Natural killer cell (primary cell): ENCODE results near the gene ZNF618. TPM values are rescaled to one million over a fixed set of nuclear protein-coding genes. Genes with fewer than 3 reads are reported as not detected.
"Not testable (repeated sequence)": the region's sequence is repeated elsewhere in the genome, so short reads cannot be mapped to it uniquely, and the experiment has no call there.

Source experiments
- ATAC-seq, 3 donors: fragments of 150-1000 bp in 2 of 3; fragments of 200-7000 bp in 1 of 3; cut with Tn5 transposase; 1 replicate in 1 of 3; 2 replicates in 2 of 3; pipeline ENCODE4 v1.10.0; 2021; ENCODE audit warnings: mild to moderate bottlenecking in 2 of 3, moderate library complexity in 2 of 3
- DNase-seq, 2 donors: peaks; one replicate each; pipeline versions ENCODE4 v3.0.0 to v3.0.0-alpha.2; 2013 to 2021; ENCODE audit warnings: mixed read lengths in 1 of 2
- H3K27ac ChIP-seq: one replicate; pipeline ENCODE4 v1.5.1; 2013; ENCODE audit warnings: mild to moderate bottlenecking, low read length
- H3K27me3 ChIP-seq: one replicate; pipeline ENCODE4 v1.6.1; 2013; ENCODE audit warnings: low read length; ENCODE audit not compliant: control insufficient read depth, insufficient read depth
- H3K36me3 ChIP-seq: one replicate; pipeline ENCODE4 v1.6.1; 2013; ENCODE audit warnings: low read length; ENCODE audit not compliant: control insufficient read depth, insufficient read depth
- H3K4me1 ChIP-seq: one replicate; pipeline ENCODE4 v1.6.1; 2013; ENCODE audit warnings: low read length; ENCODE audit not compliant: control insufficient read depth, insufficient read depth
- H3K4me3 ChIP-seq: one replicate; pipeline ENCODE4 v1.5.1; 2013; ENCODE audit warnings: low read length
- H3K9me3 ChIP-seq: one replicate; pipeline ENCODE4 v1.6.1; 2013; ENCODE audit warnings: low read length; ENCODE audit not compliant: control insufficient read depth, insufficient read depth
- H3K27ac Mint-ChIP-seq, 2 donors: one replicate each; pipeline ENCODE4 v1.8.0; 2022; ENCODE audit warnings: mild to moderate bottlenecking in 2 of 2, mixed read lengths in 2 of 2, moderate library complexity in 1 of 2
- H3K27me3 Mint-ChIP-seq, 2 donors: one replicate each; pipeline ENCODE4 v1.8.0; 2022; ENCODE audit warnings: low read depth in 2 of 2, mixed read lengths in 2 of 2
- H3K36me3 Mint-ChIP-seq: one replicate; pipeline ENCODE4 v1.8.0; 2022; ENCODE audit warnings: mixed read lengths
- H3K4me1 Mint-ChIP-seq, 2 donors: one replicate each; pipeline ENCODE4 v1.8.0; 2022; ENCODE audit warnings: mixed read lengths in 2 of 2
- H3K4me3 Mint-ChIP-seq: one replicate; pipeline ENCODE4 v1.8.0; 2022; ENCODE audit warnings: mild to moderate bottlenecking, moderate library complexity, mixed read lengths
- H3K9me3 Mint-ChIP-seq, 2 donors: one replicate each; pipeline ENCODE4 v1.8.0; 2022; ENCODE audit warnings: mixed read lengths in 2 of 2
- CTCF ChIP-seq: fragments of 200-600 bp; IDR thresholded peaks from one replicate; pipeline ENCODE4 v1.8.0; 2022; ENCODE audit warnings: antibody characterized with exemption
- WGBS: methylation state at CpG from one replicate; pipeline ENCODE4 v1.1.7; 2013; ENCODE audit warnings: missing lambda C conversion rate; ENCODE audit not compliant: insufficient coverage; 5-methylcytosine and 5-hydroxymethylcytosine counted together
- intact Hi-C: fragments of 100-400 bp; cut with micrococcal nuclease; formaldehyde crosslinking; loops from one replicate; pipeline ENCODE4 v1.14.2; 2022
- total RNA-seq, 4 donors: library from RNA; stranded (reverse); fragments of 120-200 nt in 1 of 4; gene quantifications; one replicate each; pipeline versions ENCODE4 v1.2.3 to v1.2.4, GENCODE V29; 2013 to 2022

Gene ZNF618
- total RNA-seq, 3 donors from 2014 or later (not counting 1 experiment from before 2014, with no cell fraction given): 9.2 to 10.7 (median 10.0) TPM

- no peak for TF ChIP-seq CTCF
- H3K9me3 Mint-ChIP-seq: no peaks in the 10 kb centered on the region
- no peaks in the 10 kb centered on the region for H3K4me1 ChIP-seq
- H3K36me3 Mint-ChIP-seq: no peaks in the 10 kb centered on the region
- H3K4me3 ChIP-seq: no peak overlapping the region
- H3K36me3 ChIP-seq: no peaks in the 10 kb centered on the region
- no peaks in the 10 kb centered on the region for H3K27me3 ChIP-seq
- intact Hi-C loops: no loop called here
- H3K27ac ChIP-seq: no peak overlapping the region
- H3K27me3 Mint-ChIP-seq: no peaks in the 10 kb centered on the region
- DNase-seq (no peak), ATAC-seq (no peak)
- no peaks in the 10 kb centered on the region for H3K4me1 Mint-ChIP-seq
- no peak overlapping the region for H3K4me3 Mint-ChIP-seq
- no peak overlapping the region for H3K27ac Mint-ChIP-seq
- H3K9me3 ChIP-seq: no peaks in the 10 kb centered on the region
- 89% methylated on average over 5 of the region's 5 CpGs for WGBS
These were observed 163.4 kb downstream of the ZNF618 start for GRCh38 chr9:114039484-114039883.

- H3K27ac ChIP-seq: not testable (repeated sequence)
These were observed 167.6 kb downstream of the ZNF618 start for GRCh38 chr9:114043660-114044059.

GRCh38 chr9:114046237-114046755, 170.2 kb downstream of the ZNF618 start:
- no peak overlapping the region for H3K4me3 Mint-ChIP-seq
- H3K9me3 Mint-ChIP-seq: no peaks in the 10 kb centered on the region

More at GRCh38 chr9:114043660-114044059, 167.6 kb downstream of the ZNF618 start:
- intact Hi-C loops, H3K9me3 ChIP-seq, H3K27me3 Mint-ChIP-seq, H3K4me3 Mint-ChIP-seq, H3K4me3 ChIP-seq, DNase-seq, H3K4me1 ChIP-seq, H3K27me3 ChIP-seq, H3K36me3 Mint-ChIP-seq, H3K36me3 ChIP-seq, ATAC-seq, H3K9me3 Mint-ChIP-seq, H3K4me1 Mint-ChIP-seq, H3K27ac Mint-ChIP-seq: not testable (repeated sequence)

GRCh38 chr9:114046875-114047274, 170.8 kb downstream of the ZNF618 start:
- Mint-ChIP-seq H3K27me3 (no peaks in the 10 kb centered on the region), H3K36me3 (no peaks in the 10 kb centered on the region), H3K4me1 (no peaks in the 10 kb centered on the region), H3K27ac (no peak overlapping the region), H3K9me3 (no peaks in the 10 kb centered on the region), H3K4me3 (no peak overlapping the region)
- Histone ChIP-seq H3K4me3 (no peak overlapping the region), H3K4me1 (no peaks in the 10 kb centered on the region), H3K27me3 (no peaks in the 10 kb centered on the region), H3K27ac (no peak overlapping the region), H3K9me3 (no peaks in the 10 kb centered on the region), H3K36me3 (peaks cover 6% of the 10 kb centered on the region)
- ATAC-seq (no peak), DNase-seq (no peak)
- 71% methylated on average over 1 of the region's 1 CpG for WGBS
- no peak for TF ChIP-seq CTCF
- intact Hi-C loops: no loop called here

More at GRCh38 chr9:114046237-114046755, 170.2 kb downstream of the ZNF618 start:
- H3K4me1 ChIP-seq: no peaks in the 10 kb centered on the region
- DNase-seq: no peak
- no peak for ATAC-seq
- no peaks in the 10 kb centered on the region for H3K27me3 Mint-ChIP-seq
- intact Hi-C loops: no loop called here
- no peaks in the 10 kb centered on the region for H3K36me3 Mint-ChIP-seq
- H3K9me3 ChIP-seq: no peaks in the 10 kb centered on the region
- no peak overlapping the region for H3K27ac ChIP-seq
- no peaks in the 10 kb centered on the region for H3K27me3 ChIP-seq
- TF ChIP-seq CTCF: no peak
- no peaks in the 10 kb centered on the region for H3K4me1 Mint-ChIP-seq
- 98% methylated on average over 4 of the region's 4 CpGs for WGBS
- H3K27ac Mint-ChIP-seq: no peak overlapping the region
- H3K36me3 ChIP-seq: peaks cover 6% of the 10 kb centered on the region
- H3K4me3 ChIP-seq: no peak overlapping the region
